Middle frontal gyrus (tissue), 1 donor: ENCODE data around the gene PRR15.
"Not testable (repeated sequence)": the region's sequence is repeated elsewhere in the genome, so short reads cannot be mapped to it uniquely, and the experiment has no call there.

Experiments used
- DNase-seq: peaks from one replicate; pipeline ENCODE4 v3.0.0-alpha.2; 2015; ENCODE audit warnings: low spot score; ENCODE audit errors: extremely low spot score

The PRR15 gene

GRCh38 chr7:29563590-29564495 lies at the start of gene PRR15:
Gene PRR15, plus strand, starts transcription at chr7:29563835. Its CDS starts 2,495 bp downstream, at chr7:29566330.
- DNase-seq, result no peak

- DNase-seq, result no peak
These were observed 47.1 kb upstream of the PRR15 start for GRCh38 chr7:29516491-29516890.

GRCh38 chr7:29518616-29519015 lies 45.0 kb upstream of the PRR15 start:
- no peak for DNase-seq

GRCh38 chr7:29523728-29524127 lies 39.9 kb upstream of the PRR15 start:
- no peak for DNase-seq

- DNase-seq, result no peak
These were observed 36.0 kb upstream of the PRR15 start for GRCh38 chr7:29527505-29528108.

GRCh38 chr7:29528526-29528925 lies 35.1 kb upstream of the PRR15 start:
- not testable (repeated sequence) for DNase-seq

- DNase-seq, result no peak
These were observed 25.2 kb upstream of the PRR15 start for GRCh38 chr7:29538389-29538788.

GRCh38 chr7:29539471-29539870 lies 24.2 kb upstream of the PRR15 start:
- DNase-seq, result no peak

GRCh38 chr7:29547421-29547820 lies 16.2 kb upstream of the PRR15 start:
- DNase-seq, result no peak

GRCh38 chr7:29548823-29549222 lies 14.8 kb upstream of the PRR15 start:
- DNase-seq, result no peak

- no peak for DNase-seq
These were observed 11.2 kb upstream of the PRR15 start for GRCh38 chr7:29552392-29552791.

GRCh38 chr7:29555061-29555460 lies 8.6 kb upstream of the PRR15 start:
- DNase-seq, result no peak

GRCh38 chr7:29556405-29557195 lies 7.0 kb upstream of the PRR15 start:
- no peak for DNase-seq

GRCh38 chr7:29557954-29558353 lies 5.7 kb upstream of the PRR15 start:
- no peak for DNase-seq

- DNase-seq, result no peak
These were observed 2.4 kb upstream of the PRR15 start for GRCh38 chr7:29561271-29561670.

- DNase-seq, result no peak
These were observed 1.3 kb upstream of the PRR15 start for GRCh38 chr7:29562307-29562706.

- DNase-seq, result no peak
These were observed 1.0 kb downstream of the PRR15 start for GRCh38 chr7:29564496-29565223.

- no peak for DNase-seq
These were observed 1.6 kb downstream of the PRR15 start for GRCh38 chr7:29565224-29565630.

GRCh38 chr7:29565634-29565981 lies 2.0 kb downstream of the PRR15 start:
- DNase-seq, result no peak

GRCh38 chr7:29565982-29566746 lies 2.5 kb downstream of the PRR15 start:
- no peak for DNase-seq

- DNase-seq, result no peak
These were observed 3.5 kb downstream of the PRR15 start for GRCh38 chr7:29567174-29567573.
